Astrocyte (in vitro differentiated cells and primary cell): ENCODE measurements around the gene PRB3. TPM values are rescaled to one million over a fixed set of nuclear protein-coding genes. Genes with fewer than 3 reads are reported as not detected.

Experiments
- DNase-seq: peaks from one replicate; pipeline ENCODE4 v3.0.0-alpha.2; 2010; ENCODE audit warnings: low read depth
- FAIRE-seq: peaks from 2 replicates; lab custom pipeline; 2011; peaks lifted over from hg19 to GRCh38; lab: Jason Lieb, UNC
- H2AFZ ChIP-seq: 2 replicates; pipeline ENCODE4 v1.6.0; 2012; ENCODE audit warnings: low read depth, low read length, inconsistent platforms
- H3K27ac ChIP-seq: 2 replicates; pipeline ENCODE4 v1.5.1; 2011; ENCODE audit warnings: low read depth, low read length, inconsistent platforms
- H3K27me3 ChIP-seq: 2 replicates; pipeline ENCODE4 v1.6.0; 2011; ENCODE audit warnings: low read length, inconsistent platforms; ENCODE audit not compliant: insufficient read depth
- H3K36me3 ChIP-seq: 2 replicates; pipeline ENCODE4 v1.5.1; 2011; ENCODE audit warnings: low read length, inconsistent platforms; ENCODE audit not compliant: insufficient read depth
- H3K4me1 ChIP-seq: 2 replicates; pipeline ENCODE4 v1.5.1; 2011; ENCODE audit warnings: low read length, inconsistent platforms; ENCODE audit not compliant: insufficient read depth
- H3K4me2 ChIP-seq: 2 replicates; pipeline ENCODE4 v1.6.0; 2012; ENCODE audit warnings: low read length, inconsistent platforms
- H3K4me3 ChIP-seq: 2 replicates; pipeline ENCODE4 v1.5.1; 2011; ENCODE audit warnings: low read depth, mild to moderate bottlenecking, low read length, inconsistent platforms; ENCODE audit not compliant: insufficient read depth
- H3K79me2 ChIP-seq: 2 replicates; pipeline ENCODE4 v1.6.0; 2012; ENCODE audit warnings: mild to moderate bottlenecking, low read length, inconsistent platforms; ENCODE audit not compliant: insufficient read depth
- H3K9ac ChIP-seq: 2 replicates; pipeline ENCODE4 v1.6.0; 2012; ENCODE audit warnings: mild to moderate bottlenecking, low read length, inconsistent platforms
- H3K9me3 ChIP-seq: 2 replicates; pipeline ENCODE4 v1.5.1; 2012; ENCODE audit warnings: low read depth, mild to moderate bottlenecking, low read length, inconsistent platforms; ENCODE audit not compliant: insufficient read depth
- H4K20me1 ChIP-seq: 2 replicates; pipeline ENCODE4 v1.6.0; 2012; ENCODE audit warnings: low read length, inconsistent platforms; ENCODE audit not compliant: insufficient read depth
- H3K27ac Mint-ChIP-seq: one replicate; pipeline ENCODE4 v1.8.0; 2021; ENCODE audit warnings: mild to moderate bottlenecking, mixed read lengths; ENCODE audit not compliant: unreplicated experiment
- H3K27me3 Mint-ChIP-seq: one replicate; pipeline ENCODE4 v1.8.0; 2021; ENCODE audit warnings: low read depth, mixed read lengths; ENCODE audit not compliant: unreplicated experiment
- H3K36me3 Mint-ChIP-seq: one replicate; pipeline ENCODE4 v1.8.0; 2021; ENCODE audit warnings: low read depth, mixed read lengths; ENCODE audit not compliant: unreplicated experiment
- H3K4me1 Mint-ChIP-seq: one replicate; pipeline ENCODE4 v1.8.0; 2021; ENCODE audit warnings: low read depth, mixed read lengths; ENCODE audit not compliant: unreplicated experiment
- H3K4me3 Mint-ChIP-seq: one replicate; pipeline ENCODE4 v1.8.0; 2021; ENCODE audit warnings: mild to moderate bottlenecking, moderate library complexity, mixed read lengths; ENCODE audit not compliant: unreplicated experiment
- H3K9me3 Mint-ChIP-seq: one replicate; pipeline ENCODE4 v1.8.0; 2021; ENCODE audit warnings: mild to moderate bottlenecking, mixed read lengths; ENCODE audit not compliant: unreplicated experiment
- EZH2 ChIP-seq: IDR thresholded peaks from 2 replicates; pipeline ENCODE4 v1.6.1; 2012; ENCODE audit warnings: mild to moderate bottlenecking, low read length, inconsistent platforms; ENCODE audit not compliant: insufficient read depth
- total RNA-seq: library from RNA; stranded (reverse); gene quantifications from 2 replicates; pipeline ENCODE4 v1.2.1, GENCODE V29; 2021
- TF ChIP-seq, protein P1 (sequence below): IDR thresholded peaks from 2 replicates; pipeline ENCODE4 v1.5.1; 2011; ENCODE audit warnings: low read depth, mild to moderate bottlenecking, inconsistent platforms, low read length, moderate library complexity; ENCODE audit not compliant: insufficient read depth

The PRB3 gene
- total RNA-seq, 1 donor from 2014 or later = not detected

DNA sequence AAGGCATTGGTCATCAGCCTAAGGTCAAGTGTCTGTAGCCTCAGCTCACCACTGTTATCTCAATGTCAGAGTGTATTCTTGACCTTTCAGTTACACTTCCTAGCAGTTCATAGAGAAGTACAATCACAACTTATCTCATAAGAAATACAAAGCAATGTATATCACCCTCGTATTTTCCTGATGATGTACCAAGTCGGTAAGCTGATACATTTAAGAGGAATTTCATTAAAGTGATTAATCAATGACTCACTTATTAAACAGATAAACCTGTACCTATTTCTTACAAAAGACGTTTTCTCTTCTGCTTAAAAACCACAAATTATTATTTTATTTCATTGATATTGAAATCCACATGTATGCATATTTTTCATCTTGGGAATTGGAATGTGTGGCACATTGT is 3.9 kb upstream of the PRB3 start:
- peaks cover 6% of the 10 kb centered on the region for H3K27me3 Mint-ChIP-seq
- no peaks in the 10 kb centered on the region for H3K9me3 ChIP-seq
- no peaks in the 10 kb centered on the region for H3K4me1 ChIP-seq
- no peak overlapping the region for H3K4me3 ChIP-seq
- H2AFZ ChIP-seq = no peak overlapping the region
- FAIRE-seq (no peak), DNase-seq (no peak)
- H3K27me3 ChIP-seq = no peaks in the 10 kb centered on the region
- H3K4me3 Mint-ChIP-seq = no peak overlapping the region
- TF ChIP-seq EZH2 = no peak
- peaks cover 2% of the 10 kb centered on the region for H3K4me1 Mint-ChIP-seq
- no peak overlapping the region for H3K9ac ChIP-seq
- H3K4me2 ChIP-seq = no peak overlapping the region
- H3K27ac ChIP-seq = no peak overlapping the region
- H3K27ac Mint-ChIP-seq = no peak overlapping the region
- H3K36me3 Mint-ChIP-seq = no peaks in the 10 kb centered on the region
- H3K79me2 ChIP-seq = no peaks in the 10 kb centered on the region
- no peaks in the 10 kb centered on the region for H3K9me3 Mint-ChIP-seq
- H3K36me3 ChIP-seq = no peaks in the 10 kb centered on the region
- no peaks in the 10 kb centered on the region for H4K20me1 ChIP-seq

DNA sequence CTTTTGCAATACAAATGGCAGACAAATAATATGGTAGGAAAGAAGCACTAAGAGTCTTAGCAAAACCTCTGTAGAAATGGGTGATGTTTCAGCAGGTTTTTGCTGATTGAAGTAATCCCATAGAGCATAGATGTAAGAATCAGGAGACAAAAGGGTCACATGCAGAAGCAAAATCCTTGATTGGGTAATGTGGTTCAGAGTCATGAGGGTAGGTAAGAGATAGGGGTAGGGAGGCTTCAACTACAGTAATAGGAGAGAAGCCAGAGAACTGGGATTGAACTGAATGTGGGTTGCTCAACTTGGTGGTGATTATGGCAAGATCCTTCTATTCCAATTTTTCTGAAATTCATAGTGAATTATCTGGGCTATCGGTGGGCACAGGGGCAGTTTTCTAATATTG is 5.0 kb downstream of the PRB3 start:
- Histone ChIP-seq H4K20me1 (no peaks in the 10 kb centered on the region), H2AFZ (no peak overlapping the region), H3K4me3 (no peak overlapping the region), H3K9me3 (no peaks in the 10 kb centered on the region), H3K27ac (no peak overlapping the region), H3K27me3 (no peaks in the 10 kb centered on the region), H3K79me2 (no peaks in the 10 kb centered on the region), H3K4me2 (no peak overlapping the region), H3K9ac (no peak overlapping the region), H3K4me1 (no peaks in the 10 kb centered on the region), H3K36me3 (no peaks in the 10 kb centered on the region)
- no peak overlapping the region for H3K27ac Mint-ChIP-seq
- H3K27me3 Mint-ChIP-seq = peaks cover 8% of the 10 kb centered on the region
- H3K9me3 Mint-ChIP-seq = peaks cover 5% of the 10 kb centered on the region
- DNase-seq = no peak
- no peaks in the 10 kb centered on the region for H3K36me3 Mint-ChIP-seq
- no peak overlapping the region for H3K4me3 Mint-ChIP-seq
- no peaks in the 10 kb centered on the region for H3K4me1 Mint-ChIP-seq
- TF ChIP-seq, protein P1, sequence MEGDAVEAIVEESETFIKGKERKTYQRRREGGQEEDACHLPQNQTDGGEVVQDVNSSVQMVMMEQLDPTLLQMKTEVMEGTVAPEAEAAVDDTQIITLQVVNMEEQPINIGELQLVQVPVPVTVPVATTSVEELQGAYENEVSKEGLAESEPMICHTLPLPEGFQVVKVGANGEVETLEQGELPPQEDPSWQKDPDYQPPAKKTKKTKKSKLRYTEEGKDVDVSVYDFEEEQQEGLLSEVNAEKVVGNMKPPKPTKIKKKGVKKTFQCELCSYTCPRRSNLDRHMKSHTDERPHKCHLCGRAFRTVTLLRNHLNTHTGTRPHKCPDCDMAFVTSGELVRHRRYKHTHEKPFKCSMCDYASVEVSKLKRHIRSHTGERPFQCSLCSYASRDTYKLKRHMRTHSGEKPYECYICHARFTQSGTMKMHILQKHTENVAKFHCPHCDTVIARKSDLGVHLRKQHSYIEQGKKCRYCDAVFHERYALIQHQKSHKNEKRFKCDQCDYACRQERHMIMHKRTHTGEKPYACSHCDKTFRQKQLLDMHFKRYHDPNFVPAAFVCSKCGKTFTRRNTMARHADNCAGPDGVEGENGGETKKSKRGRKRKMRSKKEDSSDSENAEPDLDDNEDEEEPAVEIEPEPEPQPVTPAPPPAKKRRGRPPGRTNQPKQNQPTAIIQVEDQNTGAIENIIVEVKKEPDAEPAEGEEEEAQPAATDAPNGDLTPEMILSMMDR = no peak
- no peak for TF ChIP-seq EZH2
- FAIRE-seq = no peak

DNA sequence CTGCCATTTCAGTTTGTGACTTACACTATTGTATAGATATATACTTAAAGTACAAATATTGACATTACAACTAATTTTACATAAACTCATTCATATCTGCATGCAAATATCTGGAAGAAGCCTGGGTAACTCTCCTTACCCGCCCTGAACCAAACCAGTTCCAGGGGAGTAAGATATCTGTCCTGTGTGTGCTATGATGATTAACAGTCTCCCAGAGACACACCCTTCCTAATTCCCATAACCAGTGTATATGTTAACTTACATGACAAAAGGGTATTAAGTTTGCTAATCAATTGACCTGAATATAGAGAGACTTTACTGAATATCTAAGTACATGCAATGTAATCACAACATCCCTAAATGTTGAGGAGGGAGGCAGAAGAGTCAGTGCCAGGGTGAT is 23.0 kb downstream of the PRB3 start:
- H3K4me3 Mint-ChIP-seq = no peak overlapping the region
- no peak overlapping the region for H3K27ac Mint-ChIP-seq
- H3K36me3 Mint-ChIP-seq = no peaks in the 10 kb centered on the region
- H3K9me3 Mint-ChIP-seq = no peaks in the 10 kb centered on the region
- Histone ChIP-seq H2AFZ (no peak overlapping the region), H4K20me1 (no peaks in the 10 kb centered on the region), H3K9ac (no peak overlapping the region), H3K9me3 (no peaks in the 10 kb centered on the region), H3K4me3 (no peak overlapping the region), H3K79me2 (no peaks in the 10 kb centered on the region), H3K36me3 (no peaks in the 10 kb centered on the region), H3K4me2 (no peak overlapping the region), H3K4me1 (no peaks in the 10 kb centered on the region), H3K27me3 (no peaks in the 10 kb centered on the region), H3K27ac (no peak overlapping the region)
- FAIRE-seq = no peak
- DNase-seq = no peak
- TF ChIP-seq EZH2 = no peak
- TF ChIP-seq, protein P1 = no peak
- peaks cover 4% of the 10 kb centered on the region for H3K27me3 Mint-ChIP-seq
- H3K4me1 Mint-ChIP-seq = no peaks in the 10 kb centered on the region
